Measurements from ENCODE around the gene OR52B6.
"Not testable (repeated sequence)": the region's sequence is repeated elsewhere in the genome, so short reads cannot be mapped to it uniquely, and the experiment has no call there.

OR52B6 gene

GRCh38 chr11:5580577-5580976 is at the start of gene OR52B6:
Gene OR52B6 (plus strand): TSS chr11:5580877. CDS start chr11:5580877, 0 bp downstream.
- no peak for DNase-seq

- no peak for DNase-seq
Observed at GRCh38 chr11:5531053-5531831, 49.4 kb upstream of the OR52B6 start.

- DNase-seq = no peak
Observed at GRCh38 chr11:5534046-5534445, 46.6 kb upstream of the OR52B6 start.

GRCh38 chr11:5536482-5536881 is 44.2 kb upstream of the OR52B6 start:
- no peak for DNase-seq

- DNase-seq = no peak
Observed at GRCh38 chr11:5541427-5541826, 39.2 kb upstream of the OR52B6 start.

GRCh38 chr11:5546457-5546856 is 34.2 kb upstream of the OR52B6 start:
- no peak for DNase-seq

GRCh38 chr11:5547982-5548381 is 32.7 kb upstream of the OR52B6 start:
- DNase-seq = no peak

GRCh38 chr11:5548440-5548839 is 32.2 kb upstream of the OR52B6 start, which contains the start of gene OR52H1:
Gene OR52H1 (minus strand): TSS chr11:5548540. CDS start chr11:5545505, 3,035 bp downstream.
- DNase-seq = no peak

GRCh38 chr11:5550440-5551095 is 30.1 kb upstream of the OR52B6 start:
- DNase-seq = no peak

- DNase-seq = no peak
Observed at GRCh38 chr11:5553343-5553742, 27.3 kb upstream of the OR52B6 start.

GRCh38 chr11:5556596-5557188 is 24.0 kb upstream of the OR52B6 start:
- DNase-seq = no peak

- DNase-seq = no peak
Observed at GRCh38 chr11:5557751-5558150, 22.9 kb upstream of the OR52B6 start.

- DNase-seq = no peak
Observed at GRCh38 chr11:5564259-5565019, 16.2 kb upstream of the OR52B6 start.

GRCh38 chr11:5574654-5575053 is 6.0 kb upstream of the OR52B6 start:
- DNase-seq = no peak

GRCh38 chr11:5575152-5575551 is 5.5 kb upstream of the OR52B6 start:
- DNase-seq = no peak

- DNase-seq = no peak
Observed at GRCh38 chr11:5577101-5577500, 3.6 kb upstream of the OR52B6 start.

- DNase-seq = no peak
Observed at GRCh38 chr11:5581014-5581413, 337 bp downstream of the OR52B6 start.

GRCh38 chr11:5584458-5584857 is 3.8 kb downstream of the OR52B6 start:
- not testable (repeated sequence) for DNase-seq

GRCh38 chr11:5589906-5590305 is 9.2 kb downstream of the OR52B6 start:
- DNase-seq = not testable (repeated sequence)

GRCh38 chr11:5591613-5592012 is 10.9 kb downstream of the OR52B6 start:
- no peak for DNase-seq

GRCh38 chr11:5592615-5593014 is 11.9 kb downstream of the OR52B6 start:
- no peak for DNase-seq

GRCh38 chr11:5593146-5593545 is 12.5 kb downstream of the OR52B6 start:
- no peak for DNase-seq

GRCh38 chr11:5596607-5597201 is 16.0 kb downstream of the OR52B6 start, which contains the start of gene TRIM6:
Gene TRIM6 (plus strand): TSS chr11:5596637. CDS start chr11:5596898, 261 bp downstream.
- peak; percentile 54 for DNase-seq
